ENCODE measurements around the gene FAM107B.
"Not testable (repeated sequence)": the region's sequence is repeated elsewhere in the genome, so short reads cannot be mapped to it uniquely, and the experiment has no call there.

The FAM107B gene

DNA sequence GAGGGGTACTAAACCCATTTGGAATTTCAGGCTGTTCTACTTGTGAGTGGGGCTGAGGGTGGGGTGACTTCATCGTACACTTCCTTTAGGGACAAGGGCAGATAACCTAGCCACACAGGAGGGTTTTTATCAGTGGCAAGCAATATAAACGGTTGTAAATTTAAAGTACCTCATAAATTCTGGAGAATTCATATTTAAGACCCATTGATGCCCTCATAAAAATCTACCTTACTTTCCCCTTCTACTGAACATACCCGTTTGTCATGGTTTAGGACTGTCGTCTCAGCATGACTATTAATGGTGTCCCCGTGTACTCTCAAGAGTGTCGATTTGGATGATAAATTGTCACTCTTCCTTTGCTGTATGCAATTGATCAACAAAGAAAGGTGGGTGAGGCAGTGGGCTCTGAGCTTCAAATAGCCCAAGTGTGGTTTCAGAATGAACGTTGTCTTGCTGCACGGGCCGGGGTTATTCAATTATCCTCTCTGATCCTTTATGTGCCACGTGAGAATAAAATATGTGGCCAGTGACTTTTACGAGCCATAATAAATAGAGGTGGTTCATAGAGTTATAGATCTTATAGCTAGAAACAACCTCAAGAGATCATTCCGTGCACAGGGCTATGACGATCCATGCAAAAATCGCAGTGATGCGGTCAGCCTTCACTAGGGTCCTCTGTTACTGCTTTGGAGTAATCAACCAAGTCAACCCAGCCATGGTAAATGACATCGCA, 82.2 kb downstream of the FAM107B start:
- DNase-seq (ENCODE audit: low spot score) = no peak

DNA sequence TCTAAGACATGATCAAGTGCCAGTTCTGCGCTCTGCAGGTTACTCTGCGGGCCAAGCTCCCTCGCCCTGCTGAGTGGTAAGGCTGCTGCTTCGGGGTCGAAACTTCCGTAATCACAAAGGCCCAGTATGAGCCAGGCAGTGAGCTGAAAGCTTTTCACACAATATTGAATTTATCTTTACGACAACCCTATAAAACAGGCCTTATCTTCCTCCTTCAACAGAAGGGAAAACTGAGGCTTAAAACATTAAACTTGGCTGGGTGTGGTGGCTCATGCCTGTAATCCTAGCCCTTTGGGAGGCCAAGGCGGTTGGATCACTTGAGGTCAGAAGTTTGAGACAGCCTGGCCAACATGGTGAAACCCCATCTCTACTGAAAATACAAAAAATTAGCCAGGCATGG, 83.3 kb downstream of the FAM107B start:
- no peak for DNase-seq (ENCODE audit: low spot score)

DNA sequence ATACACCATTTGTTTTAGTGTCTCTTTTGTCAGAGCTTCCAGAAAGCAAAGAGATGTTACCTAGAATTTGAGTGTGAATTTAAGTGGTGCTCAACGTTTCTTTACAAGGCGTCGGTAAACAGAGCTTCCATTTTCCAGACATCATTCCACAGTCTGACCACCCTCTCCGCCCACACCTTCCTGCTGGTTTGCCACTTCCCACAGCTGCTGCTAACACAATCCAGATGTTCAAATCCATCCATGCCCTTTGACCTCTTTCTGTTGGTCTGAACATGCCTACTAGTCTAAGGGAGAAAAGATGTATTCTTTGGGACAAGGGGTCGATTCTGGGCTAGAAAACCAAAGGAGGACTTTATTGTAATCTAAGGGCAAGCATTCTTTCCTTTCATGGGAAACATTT, 86.1 kb downstream of the FAM107B start:
- no peak for DNase-seq (ENCODE audit: low spot score)

DNA sequence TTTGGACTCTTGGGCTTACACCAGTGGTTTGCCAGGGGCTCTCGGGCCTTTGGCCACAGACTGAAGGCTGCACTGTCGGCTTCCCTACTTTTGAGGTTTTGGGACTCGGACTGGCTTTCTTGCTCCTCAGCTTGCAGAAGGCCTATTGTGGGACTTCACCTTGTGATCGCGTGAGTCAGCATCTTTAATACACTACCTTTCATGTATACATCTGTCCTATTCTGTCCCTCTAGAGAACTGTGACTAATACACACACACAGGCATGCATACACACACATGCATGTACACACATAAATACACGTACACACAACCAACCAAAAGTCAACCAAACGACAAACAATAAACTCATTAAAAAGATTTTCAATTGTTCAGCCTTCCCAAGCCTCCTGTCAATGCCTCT, 86.5 kb downstream of the FAM107B start:
- DNase-seq (ENCODE audit: low spot score) = not testable (repeated sequence)

DNA sequence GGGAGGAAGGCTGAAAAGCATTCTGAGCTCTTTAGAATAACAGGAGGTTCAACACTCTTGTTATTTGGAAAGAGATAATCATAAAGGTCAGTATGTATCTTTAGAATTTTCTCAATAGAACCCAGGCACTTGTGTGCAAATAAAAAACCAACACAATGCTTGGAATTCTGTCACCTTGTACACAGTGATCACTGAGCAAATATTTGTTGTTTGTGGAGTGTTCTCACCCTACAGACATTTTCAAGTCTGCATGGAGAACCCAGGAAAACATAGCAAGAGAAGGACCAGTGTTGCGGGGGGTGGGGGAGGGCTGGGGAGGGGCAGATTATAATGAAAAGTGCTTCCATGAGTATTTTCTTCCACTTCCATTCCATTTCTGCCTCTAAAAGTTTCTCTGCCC, 87.4 kb downstream of the FAM107B start:
- no peak for DNase-seq (ENCODE audit: low spot score)

DNA sequence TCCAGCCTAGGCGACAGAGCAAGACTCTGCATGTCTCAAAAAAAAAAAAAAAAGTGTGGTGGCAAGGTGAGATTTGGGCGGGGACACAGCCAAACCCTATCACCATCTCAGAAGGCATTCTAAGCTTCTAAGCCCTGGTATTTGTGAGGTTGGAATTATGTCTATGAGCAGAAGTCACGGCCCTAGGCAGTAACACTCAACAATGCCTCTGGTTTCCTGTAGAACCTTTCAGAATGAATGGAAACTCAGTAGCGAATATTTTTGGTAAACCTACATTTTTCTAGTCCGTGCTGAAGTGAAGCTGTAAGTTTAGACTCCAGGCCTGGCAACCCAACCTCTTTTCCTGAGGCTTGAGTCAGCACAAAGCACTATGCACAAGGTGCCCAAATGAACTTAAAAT, 88.3 kb downstream of the FAM107B start:
- no peak for DNase-seq (ENCODE audit: low spot score)

DNA sequence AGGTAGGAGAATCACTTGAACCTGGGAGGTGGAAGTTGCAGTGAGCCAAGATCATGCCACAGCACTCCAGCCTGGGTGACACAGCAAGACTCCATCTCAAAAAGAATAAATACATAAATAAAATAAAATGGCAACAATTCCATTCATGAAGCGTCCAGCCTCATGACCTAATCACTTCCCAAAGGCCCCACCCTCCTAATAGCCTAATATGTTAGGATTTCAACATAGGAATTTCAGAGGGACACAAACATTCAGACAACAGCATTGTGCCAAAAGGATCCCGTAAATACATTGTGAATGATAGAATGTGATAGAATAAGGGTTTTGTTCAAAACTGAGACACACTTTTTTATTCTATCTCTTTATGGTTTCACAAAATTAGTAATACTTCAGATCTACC, 90.3 kb downstream of the FAM107B start:
- DNase-seq (ENCODE audit: low spot score) = no peak

DNA sequence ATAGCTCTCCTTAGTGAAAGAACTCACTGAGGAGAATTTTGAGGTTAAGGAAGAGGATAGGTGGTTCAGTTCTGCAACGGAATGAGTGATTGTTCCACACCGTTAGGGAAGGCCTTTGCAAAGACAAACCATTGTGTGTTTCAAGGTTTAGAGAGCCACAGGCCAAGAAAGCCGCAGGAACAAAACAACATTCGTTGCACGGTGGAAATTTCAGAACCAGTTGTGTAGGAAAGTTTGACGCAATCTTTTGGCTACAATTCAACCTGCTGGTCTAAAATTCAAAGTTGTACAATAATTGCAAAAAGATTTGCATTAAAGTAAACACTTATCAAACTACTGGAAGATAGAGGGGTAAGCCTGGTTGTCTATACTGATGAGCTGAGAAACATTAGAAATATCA, 91.4 kb downstream of the FAM107B start:
- no peak for DNase-seq (ENCODE audit: low spot score)

DNA sequence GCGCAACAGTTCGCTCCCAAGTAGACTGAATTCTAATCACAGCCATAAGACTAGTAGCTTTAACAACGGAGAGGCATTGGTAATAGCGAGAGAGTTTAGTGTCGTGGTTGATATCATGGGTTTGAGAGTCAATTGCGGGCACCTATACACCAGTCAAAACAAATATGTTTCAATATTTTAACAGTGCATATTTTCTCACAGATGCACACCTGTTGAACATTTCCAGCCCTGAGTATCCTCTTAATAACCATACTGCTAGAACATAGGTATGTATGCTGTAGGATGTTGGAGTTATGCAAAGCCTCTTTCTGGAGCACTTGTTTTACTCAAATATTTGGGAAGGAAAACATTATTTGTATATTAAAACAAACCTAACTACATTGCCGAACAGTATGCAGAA, 92.9 kb downstream of the FAM107B start:
- no peak for DNase-seq (ENCODE audit: low spot score)

DNA sequence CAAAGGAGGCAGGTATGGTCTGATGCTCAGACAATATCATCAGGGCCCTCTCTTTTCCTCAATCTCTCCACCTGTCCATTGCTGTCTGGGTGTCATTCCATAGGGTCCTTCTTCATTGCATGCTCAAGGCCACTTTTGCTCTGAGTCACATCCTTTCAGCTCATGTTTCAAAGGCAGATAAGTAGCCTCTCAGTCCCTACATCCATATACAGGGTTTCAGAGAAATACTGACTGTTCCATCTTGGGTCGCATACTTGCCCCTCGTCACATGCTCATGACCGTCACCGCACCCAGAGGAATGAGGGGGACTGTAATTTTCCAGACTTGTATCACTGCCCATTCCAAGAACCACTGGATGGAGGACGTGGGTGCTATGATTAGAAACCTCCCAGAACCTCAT, 93.4 kb downstream of the FAM107B start:
- no peak for DNase-seq (ENCODE audit: low spot score)

DNA sequence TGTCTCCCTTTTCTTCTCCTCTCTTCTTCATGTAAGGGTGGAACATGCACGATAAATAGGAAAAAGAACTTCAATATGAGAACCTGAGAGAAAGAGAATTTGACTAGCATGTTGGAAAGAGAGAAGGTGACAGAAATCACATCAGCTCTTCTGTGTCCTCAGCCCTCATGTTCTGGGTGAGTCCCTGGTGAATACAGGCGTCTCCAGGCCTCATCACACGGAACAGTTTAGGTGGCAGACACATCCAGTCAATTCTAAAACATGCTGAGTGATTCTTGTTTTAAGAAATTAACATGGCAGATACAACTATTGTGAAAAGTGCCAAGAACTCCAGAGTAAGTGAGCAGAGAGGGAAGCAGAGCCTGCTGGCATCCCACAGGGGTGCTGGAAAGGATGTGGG, 96.1 kb downstream of the FAM107B start:
- no peak for DNase-seq (ENCODE audit: low spot score)

DNA sequence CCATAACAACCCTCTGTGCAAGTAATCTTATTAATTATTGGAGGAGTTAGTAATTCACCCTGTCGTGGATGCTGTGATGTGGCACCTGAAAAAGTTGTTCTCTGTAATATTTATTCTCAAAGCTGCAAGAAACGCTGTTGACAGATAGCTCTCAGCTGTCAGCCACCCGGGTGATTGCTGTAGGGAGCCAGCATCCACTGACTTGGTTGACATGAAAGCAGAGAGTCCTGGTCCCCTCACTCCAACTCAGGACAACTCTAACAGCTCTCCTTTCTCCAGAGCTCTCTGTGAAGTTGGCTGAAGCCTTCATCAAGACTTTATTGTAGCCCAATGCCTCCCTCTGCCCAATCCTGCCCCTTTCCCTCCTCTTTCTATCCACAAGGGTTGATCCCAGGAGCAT, 98.0 kb downstream of the FAM107B start:
- no peak for DNase-seq (ENCODE audit: low spot score)

DNA sequence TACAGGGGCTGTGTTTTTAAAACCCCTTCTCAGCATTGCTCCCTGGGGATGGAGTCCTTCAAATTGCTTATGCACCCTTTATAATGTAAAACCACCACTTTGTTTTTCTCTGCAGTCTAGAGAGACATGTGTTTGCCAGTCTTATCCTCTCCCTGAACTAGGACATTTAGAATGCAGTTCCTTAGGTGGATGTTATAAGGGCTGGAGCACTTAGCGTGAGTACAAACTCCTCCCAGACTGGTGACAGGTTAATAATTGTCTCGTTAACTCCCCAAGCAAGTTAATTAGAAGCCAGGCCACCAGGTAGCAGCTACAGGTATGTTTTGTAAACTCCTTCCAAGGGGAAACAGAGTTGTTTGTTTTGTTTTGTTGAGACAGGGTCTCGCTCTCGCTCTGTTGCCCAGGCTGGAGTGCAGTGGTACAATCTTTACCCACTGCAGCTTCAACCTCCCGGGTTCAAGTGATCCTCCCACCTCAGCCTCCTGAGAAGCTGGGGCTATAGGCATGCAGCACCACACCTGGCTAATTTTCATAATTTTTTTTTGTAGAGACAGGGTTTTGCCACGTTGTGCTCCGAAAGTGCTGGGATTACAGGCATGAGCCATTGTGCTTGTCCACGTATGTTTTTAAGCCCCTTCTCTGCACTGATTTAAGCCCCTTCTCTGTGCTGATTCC, 100.2 kb downstream of the FAM107B start:
- DNase-seq (ENCODE audit: low spot score) = no peak

DNA sequence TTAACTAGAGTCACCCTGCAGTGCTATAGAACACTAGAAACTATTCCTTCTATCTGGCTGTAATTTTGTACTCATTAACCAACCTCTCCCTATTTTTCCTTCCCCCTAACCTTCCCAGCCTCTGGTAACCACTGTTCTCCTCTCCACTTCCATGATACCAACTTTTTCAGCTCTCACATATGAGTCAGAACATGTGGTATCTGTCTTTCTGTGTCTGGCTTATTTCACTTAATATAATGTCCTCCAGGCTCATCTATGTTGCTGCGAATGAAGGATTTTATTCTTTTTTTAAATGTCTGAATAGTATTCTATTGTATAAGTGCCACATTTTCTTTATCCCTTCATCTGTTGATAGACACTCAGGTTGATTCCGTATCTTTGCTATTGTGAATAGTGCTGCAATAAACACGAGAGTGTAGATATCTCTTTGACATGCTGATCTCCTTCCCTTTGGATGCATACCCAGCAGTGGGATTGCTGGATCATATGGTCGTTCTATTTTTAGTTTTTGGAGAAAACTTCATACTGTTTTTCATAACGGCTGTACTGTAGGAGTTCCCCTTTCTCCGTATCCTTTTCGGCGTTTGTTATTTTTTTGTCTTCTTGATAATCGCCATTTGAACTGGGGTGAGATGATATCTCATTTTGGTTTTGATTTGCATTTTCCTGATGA, 101.4 kb downstream of the FAM107B start:
- DNase-seq (ENCODE audit: low spot score) = no peak

DNA sequence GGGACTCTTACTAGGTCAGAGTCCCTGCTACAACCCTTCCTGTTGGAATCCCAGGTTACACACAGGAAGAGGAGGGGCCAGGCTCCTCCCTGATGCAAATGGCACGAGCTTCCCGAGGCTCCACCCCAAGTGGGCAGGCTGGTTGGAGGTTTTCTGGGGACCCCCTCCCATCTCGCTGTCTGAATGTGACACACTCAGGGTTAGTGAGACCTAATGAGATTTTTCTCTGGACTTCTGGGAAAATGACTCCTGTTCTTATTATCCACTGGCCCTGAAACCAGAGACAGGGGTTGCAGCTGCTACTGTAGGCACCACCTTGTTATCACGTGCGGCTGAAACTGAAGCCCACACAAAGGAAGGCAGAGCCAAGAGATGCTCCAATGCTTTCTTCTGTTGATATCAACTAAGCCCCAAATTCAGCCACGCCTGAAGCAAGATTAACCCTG, 103.3 kb downstream of the FAM107B start:
- DNase-seq (ENCODE audit: low spot score) = no peak

DNA sequence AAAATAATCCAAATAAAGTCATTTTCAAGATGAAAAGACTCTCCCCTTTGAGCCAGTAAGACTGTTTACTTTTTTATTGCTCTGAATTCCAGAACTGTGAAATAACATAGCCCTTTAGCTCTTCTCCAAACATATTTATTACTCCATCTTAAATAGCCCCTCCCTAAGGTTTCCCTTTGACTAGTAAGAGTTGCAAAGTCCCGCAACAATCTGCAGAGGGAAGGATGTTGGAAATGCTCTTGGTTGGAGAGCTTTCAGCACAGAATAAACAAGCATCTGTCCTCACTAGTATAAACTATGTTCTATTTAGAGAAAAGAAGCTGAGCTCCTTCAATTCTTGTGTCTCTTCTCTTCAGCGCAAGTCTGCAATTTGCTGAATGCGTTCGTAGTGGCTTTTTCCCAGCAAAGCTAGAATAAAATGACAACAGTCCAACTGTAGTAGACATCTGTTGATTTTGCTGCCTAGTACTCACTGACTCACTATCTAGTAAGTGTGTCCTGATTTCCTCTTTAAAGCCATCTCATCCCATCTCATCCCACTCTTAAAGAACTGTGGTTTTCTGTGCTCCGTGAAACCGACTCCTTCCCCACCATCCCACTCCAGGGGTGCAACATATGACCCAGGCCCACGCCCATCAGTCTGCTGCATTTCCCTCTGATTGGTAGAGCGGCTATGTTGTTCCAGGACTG, 104.0 kb downstream of the FAM107B start:
- no peak for DNase-seq (ENCODE audit: low spot score)

DNA sequence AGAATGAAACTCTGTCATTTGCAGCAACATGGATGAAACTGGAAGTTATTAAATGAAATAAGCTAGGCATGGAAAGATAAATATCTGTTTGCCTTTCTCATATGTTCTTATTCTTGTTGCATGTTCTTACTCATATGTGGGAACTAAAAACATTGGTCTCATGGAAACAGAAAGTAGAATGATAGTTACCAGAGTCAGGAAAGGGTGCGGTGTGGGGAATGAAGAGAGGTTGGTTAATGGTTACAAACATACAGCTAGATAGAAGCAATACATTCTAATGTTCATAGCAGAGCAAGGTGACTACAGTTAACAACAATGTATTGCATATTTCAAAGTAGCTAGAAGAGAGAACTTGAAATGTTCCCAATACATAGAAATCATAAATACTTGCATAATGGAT, 105.1 kb downstream of the FAM107B start:
- DNase-seq (ENCODE audit: low spot score) = no peak

DNA sequence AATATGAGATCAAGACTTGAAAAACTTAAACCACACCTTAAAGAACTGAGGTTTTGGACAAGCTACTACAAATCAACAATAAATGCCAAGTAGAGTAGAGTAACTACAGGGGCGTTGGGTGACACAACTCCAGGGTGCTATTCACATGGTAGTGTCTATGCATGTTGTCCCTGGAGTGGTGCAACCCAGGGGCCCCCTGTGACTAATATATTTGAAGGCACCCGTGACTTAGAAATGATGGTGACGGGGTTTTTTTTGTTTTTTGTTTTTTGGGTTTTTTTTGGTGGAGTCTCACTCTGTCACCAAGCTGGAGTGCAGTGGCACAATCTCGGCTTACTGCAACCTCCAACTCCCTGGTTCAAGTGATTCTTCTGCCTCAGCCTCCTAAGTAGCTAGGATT, 106.9 kb downstream of the FAM107B start:
- no peak for DNase-seq (ENCODE audit: low spot score)

DNA sequence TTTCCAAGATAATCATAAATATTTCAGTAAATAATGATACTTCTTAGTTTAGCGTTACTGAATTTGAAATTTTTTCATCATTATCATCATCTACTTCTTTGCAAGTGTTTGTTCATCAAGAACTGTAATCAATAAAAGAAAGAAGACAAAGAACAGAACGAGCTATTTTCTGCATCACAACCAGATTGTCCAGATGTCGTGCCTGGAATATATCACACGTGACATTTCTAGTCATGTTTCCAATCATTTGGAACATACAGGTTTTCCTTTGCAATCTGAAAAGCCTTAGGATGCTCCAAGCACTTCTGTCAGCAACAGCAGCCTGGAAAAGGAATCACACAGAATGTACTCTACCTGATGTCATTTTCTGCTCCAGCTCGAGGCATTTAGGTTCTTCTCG, 107.4 kb downstream of the FAM107B start:
- no peak for DNase-seq (ENCODE audit: low spot score)

DNA sequence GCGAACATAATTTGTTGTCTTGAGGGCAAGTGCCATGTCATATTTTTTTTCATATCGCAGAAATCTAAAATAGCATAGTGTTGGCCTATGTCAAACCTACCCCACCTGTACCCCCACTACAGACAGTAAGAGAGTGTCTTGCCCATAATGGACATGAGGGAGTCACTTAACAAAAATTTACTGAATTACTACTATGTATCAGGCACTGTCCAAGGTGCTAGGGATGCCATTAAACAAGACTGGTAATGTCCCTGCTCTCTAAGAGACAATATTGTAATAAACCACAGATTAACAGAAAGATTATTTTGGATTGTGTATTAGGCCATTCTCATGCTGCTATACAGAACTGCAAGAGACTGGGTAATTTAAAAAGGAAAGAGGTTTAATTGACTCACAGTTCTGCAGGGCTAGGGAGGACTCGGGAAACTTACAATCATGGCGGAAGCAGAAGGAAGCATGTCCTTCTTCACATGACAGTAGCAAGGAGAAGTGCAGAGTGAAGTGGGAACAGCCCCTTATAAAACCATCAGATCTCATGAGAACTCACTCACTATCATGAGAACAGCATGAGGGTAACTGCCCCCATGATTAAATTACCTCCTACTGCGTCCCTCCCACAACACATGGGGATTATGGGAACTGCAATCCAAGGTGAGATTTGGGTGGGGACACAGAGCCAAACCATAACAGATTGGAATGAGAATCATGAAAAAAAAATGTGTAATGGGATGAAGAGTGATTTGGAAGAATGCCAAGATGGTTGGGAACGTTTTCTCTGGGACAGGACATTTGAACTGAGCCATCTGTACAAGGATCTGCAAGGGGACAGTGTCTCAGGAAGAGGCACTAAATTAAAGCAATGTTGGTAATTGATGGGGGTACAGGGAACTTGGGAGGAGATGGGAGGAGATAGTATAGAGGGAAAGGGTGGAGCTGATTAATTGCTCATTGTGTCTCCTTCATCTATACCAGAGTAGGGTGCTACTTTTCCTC, 108.5 kb downstream of the FAM107B start:
- DNase-seq (ENCODE audit: low spot score) = no peak

DNA sequence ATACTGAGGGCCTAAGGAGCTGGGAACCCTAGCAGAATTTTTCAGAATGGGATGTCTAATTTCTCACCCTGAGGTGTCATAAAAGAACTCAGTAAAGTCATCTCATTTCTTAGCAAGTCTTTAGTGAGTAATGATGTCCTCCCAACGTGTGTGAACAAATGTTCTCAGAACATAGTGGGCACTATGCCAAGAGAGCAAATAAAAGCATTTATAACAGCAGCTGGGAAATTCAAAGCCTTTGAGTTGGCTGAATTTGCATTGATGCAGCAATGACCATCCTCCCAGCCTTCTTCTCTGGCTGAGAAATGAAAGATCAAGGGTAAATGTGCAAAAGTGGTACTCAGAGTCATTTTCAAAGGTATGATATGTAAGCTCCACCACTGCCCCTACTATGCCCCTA, 109.4 kb downstream of the FAM107B start:
- DNase-seq (ENCODE audit: low spot score) = no peak

DNA sequence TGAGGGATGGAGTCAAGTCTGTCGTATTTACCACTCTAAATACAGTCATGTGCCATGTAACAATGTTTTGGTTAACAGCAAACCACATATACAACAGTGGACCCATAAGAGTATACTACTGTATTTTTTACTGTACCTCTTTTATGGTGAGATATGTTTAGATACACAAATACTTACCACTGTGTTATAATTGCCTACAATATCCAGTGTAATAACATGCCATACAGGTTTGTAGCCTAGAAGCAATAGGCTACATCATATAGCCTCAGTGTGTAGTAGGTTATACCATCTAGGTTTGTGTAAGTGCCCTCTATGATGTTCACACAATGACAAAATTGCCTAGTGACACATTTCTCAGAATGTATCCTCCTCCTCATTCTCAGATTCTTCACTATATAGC, 110.4 kb downstream of the FAM107B start:
- no peak for DNase-seq (ENCODE audit: low spot score)
